ENCODE data around the gene OR4F6. TPM values are rescaled to one million over a fixed set of nuclear protein-coding genes. Genes with fewer than 3 reads are reported as not detected.

OR4F6 gene
- total and polyA plus RNA-seq, 2 of the 13 experiments (the other 11 are each of a cell fraction or from before 2014, with no cell fraction given) = not detected

DNA sequence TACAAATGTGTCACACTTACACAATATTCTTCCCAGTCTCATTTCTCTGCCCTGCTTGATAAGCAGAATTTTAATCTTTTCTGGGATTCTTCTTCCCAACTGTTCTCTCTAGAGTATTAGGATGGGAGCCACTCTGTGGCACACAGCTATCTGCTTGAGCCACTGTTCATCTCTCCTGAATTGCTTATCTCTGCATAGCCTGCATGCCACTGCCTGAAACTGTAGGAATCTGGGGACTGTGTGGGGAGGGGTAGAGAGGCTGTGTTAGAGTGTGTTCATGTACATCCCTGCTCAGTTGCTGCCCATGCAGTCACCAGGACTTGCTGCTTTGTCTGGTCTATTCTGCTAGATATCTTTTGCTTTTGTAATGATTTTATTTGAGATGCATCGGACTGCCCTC, 2.3 kb upstream of the OR4F6 start:
- BruUV-seq (replicated peaks) = no TSS peak
- no peak for FAIRE-seq
- H3K27me3 ChIP-seq (ENCODE audit: control insufficient read depth in 1 of 2, insufficient read depth in 2 of 2, low read length in 2 of 2) = peaks cover 1 to 15% of the 10 kb centered on the region in 2 experiments; a peak in 3 of 5 replicates
- intact Hi-C loops (cut with micrococcal nuclease; ENCODE audit: unreplicated experiment) = no loop called here
- no peak overlapping the region for H2AFZ ChIP-seq (ENCODE audit: low read length)
- H3K36me3 ChIP-seq (replicated peaks in 1 of 2; ENCODE audit: control insufficient read depth in 1 of 2, insufficient read depth in 2 of 2, low read length in 2 of 2) = no peaks in the 10 kb centered on the region
- TF ChIP-seq ZNF713 (CRISPR knock-in tag; IDR thresholded peaks at IDR 0.05) (no peak), XRCC5 (optimal IDR thresholded peaks at IDR 0.05; ENCODE audit: low read length) (no peak), ZC3H4 (CRISPR knock-in tag; IDR thresholded peaks at IDR 0.05; ENCODE audit: borderline replicate concordance) (no peak)
- TF ChIP-seq, protein P1, sequence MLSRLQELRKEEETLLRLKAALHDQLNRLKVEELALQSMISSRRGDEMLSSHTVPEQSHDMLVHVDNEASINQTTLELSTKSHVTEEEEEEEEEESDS (CRISPR knock-in tag; IDR thresholded peaks at IDR 0.05; ENCODE audit: borderline replicate concordance) = no peak
- in situ Hi-C loops (cut with HindIII; ENCODE audit: extremely low pct_ligation_motif_present, low pct_unique_long_range_greater_than_20kb) = no loop called here
- ChIA-PET CTCF (ENCODE audit: low intra/inter-chr PET ratio, low total read pairs) (no interaction called here), POLR2A (no interaction called here)
- no peak for DNase-seq (ENCODE audit: low spot score)
- H3K4me2 ChIP-seq (ENCODE audit: low read depth, low read length) = no peak overlapping the region
- H3K9ac ChIP-seq (ENCODE audit: insufficient read depth, low read depth, low read length) = no peak overlapping the region
- 4% methylated on average over 1 of the region's 1 CpG for WGBS (ENCODE audit: low lambda C conversion rate)
- no peaks in the 10 kb centered on the region for H3K79me2 ChIP-seq (ENCODE audit: insufficient read depth, low read length)
- no peaks in the 10 kb centered on the region for H4K20me1 ChIP-seq (ENCODE audit: insufficient read depth, low read length)
- ATAC-seq = no peak
- H3K4me1 ChIP-seq (ENCODE audit: insufficient read depth, low read length) = no peaks in the 10 kb centered on the region
- no peak overlapping the region for H3K4me3 ChIP-seq (replicated peaks in 1 of 3; ENCODE audit: insufficient read depth in 1 of 3, low read depth in 2 of 3, low read length in 3 of 3)
- no peak overlapping the region for H3K27ac ChIP-seq (ENCODE audit: extremely low read length, insufficient read depth, low read length)
- H3K9me3 ChIP-seq (ENCODE audit: low read length) = no peaks in the 10 kb centered on the region

GRCh38 chr15:101803676-101804075, 367 bp downstream of the OR4F6 start:
- no TSS peak for BruUV-seq (replicated peaks)
- intact Hi-C loops (cut with micrococcal nuclease; ENCODE audit: unreplicated experiment) = no loop called here
- ATAC-seq (no peak), DNase-seq (ENCODE audit: low spot score) (no peak), FAIRE-seq (no peak)
- no peak for TF ChIP-seq ADNP (CRISPR knock-in tag; IDR thresholded peaks at IDR 0.05)
- Histone ChIP-seq H3K9me3 (ENCODE audit: low read length) (no peaks in the 10 kb centered on the region), H3K79me2 (ENCODE audit: insufficient read depth, low read length) (no peaks in the 10 kb centered on the region), H4K20me1 (ENCODE audit: insufficient read depth, low read length) (no peaks in the 10 kb centered on the region), H3K27ac (ENCODE audit: extremely low read length, insufficient read depth, low read length) (no peak overlapping the region), H3K4me1 (ENCODE audit: insufficient read depth, low read length) (no peaks in the 10 kb centered on the region), H2AFZ (ENCODE audit: low read length) (no peak overlapping the region), H3K27me3 (ENCODE audit: control insufficient read depth in 1 of 2, insufficient read depth in 2 of 2, low read length in 2 of 2) (peaks cover 1 to 12% of the 10 kb centered on the region in 2 experiments; a peak in 2 of 5 replicates), H3K4me2 (ENCODE audit: low read depth, low read length) (no peak overlapping the region), H3K9ac (ENCODE audit: insufficient read depth, low read depth, low read length) (no peak overlapping the region), H3K36me3 (replicated peaks in 1 of 2; ENCODE audit: control insufficient read depth in 1 of 2, insufficient read depth in 2 of 2, low read length in 2 of 2) (no peaks in the 10 kb centered on the region), H3K4me3 (replicated peaks in 1 of 3; ENCODE audit: insufficient read depth in 1 of 3, low read depth in 2 of 3, low read length in 3 of 3) (no peak overlapping the region)
- 14% methylated on average over 5 of the region's 5 CpGs for WGBS (ENCODE audit: low lambda C conversion rate)
- CTCF ChIA-PET (ENCODE audit: low intra/inter-chr PET ratio, low total read pairs) = no interaction called here
- POLR2A ChIA-PET = no interaction called here
- in situ Hi-C loops (cut with HindIII; ENCODE audit: extremely low pct_ligation_motif_present, low pct_unique_long_range_greater_than_20kb) = no loop called here
